Heart left ventricle (tissue), 13 donors: ENCODE data around the gene MYH16.

Experiments
- CTCF ChIP-seq, 12 donors: fragments of 200-600 bp; sonication (generic) in 4 of 12; IDR thresholded peaks; one replicate each; pipeline versions ENCODE4 v1.5.0 to v1.8.0; 2018 to 2022; ENCODE audit warnings: antibody characterized with exemption in 12 of 12, mild to moderate bottlenecking in 5 of 12
- POLR2A ChIP-seq, 2 donors: fragments of 450-650 bp; IDR thresholded peaks; one replicate each; pipeline ENCODE4 v1.6.1; 2017; ENCODE audit warnings: antibody characterized with exemption in 2 of 2, mild to moderate bottlenecking in 2 of 2, moderate library complexity in 2 of 2
- donor health status: ischemic (EF 13 %, LVEDD 7.1; RV severe dilation, severe dysfunction).
- donor health status: DM: no; HTN: yes; CAD: no.
- donor health status: DM: no; HTN: no; CAD: no.
- donor health status: ischemic (EF 25% LVEDD 6.9; RV normal size, moderate dysfunction).
- donor health status: ischemic (EF 25% LVEDD 5.7; RV mildly dilated, moderate dysfunction).
- donor health status: ischemic (EF 35%, LVEDD 5.7; RV mildly dilated, moderate dysfunction).
- donor health status: nonischemic (EF 11% LVEDD 7.7; RV severe dilation, severe dysfunction).
- donor health status: DM: yes; HTN: yes; CAD: no.
- donor health status: PGD.
- donor health status: ischemic (EF 29% LVEDD 5.4; RV normal size, mild dysfunction).
- donor health status: nonischemic (EF 23%, LVEDD 6.1; RV moderate dilation, normal function).

- TF ChIP-seq POLR2A (IDR thresholded peaks at IDR 0.05) (no peak), CTCF (IDR thresholded peaks at IDR 0.05) (no peak)
These were observed 15.3 kb downstream of the MYH16 start for GRCh38 chr7:99287779-99288534.
